Ovary (tissue), 3 donors: ENCODE results near the gene RPS10.

Experiments
- CTCF ChIP-seq, 3 donors: fragments of 450-650 bp in 2 of 3; fragments of 200-600 bp in 1 of 3; IDR thresholded peaks; one replicate each; pipeline versions ENCODE4 v1.5.1 to v1.8.0; 2016 to 2022; ENCODE audit warnings: antibody characterized with exemption in 3 of 3, mild to moderate bottlenecking in 1 of 3
- EP300 ChIP-seq: sonication (generic); formaldehyde crosslinking; IDR thresholded peaks from one replicate; pipeline ENCODE4 v1.6.1; 2017; ENCODE audit warnings: antibody characterized with exemption
- POLR2A ChIP-seq: fragments of 450-650 bp; IDR thresholded peaks from one replicate; pipeline ENCODE4 v1.6.1; 2017; ENCODE audit warnings: antibody characterized with exemption, mild to moderate bottlenecking, moderate library complexity
- donor health status: DM: no; HTN: no; CAD: no.

GRCh38 chr6:34389034-34389433 lies 36.8 kb downstream of the RPS10 start:
- TF ChIP-seq POLR2A (no peak), CTCF (IDR thresholded peaks at IDR 0.05) (no peak), EP300 (no peak)
